ENCODE results near the gene GSG1.

- TF ChIP-seq POLR2A (IDR thresholded peaks at IDR 0.05; ENCODE audit: low read length) (no peak), GATA1 (IDR thresholded peaks at IDR 0.05; ENCODE audit: low read depth, low read length) (no peak)
Measured at GRCh38 chr12:13045816-13046215, 57.7 kb downstream of the GSG1 start.
